GM19328 (cell line): ENCODE measurements around the gene SERTM1.

Source experiments
- ATAC-seq: cut with Tn5 transposase; IDR thresholded peaks from one replicate; pipeline ENCODE4 v1.9.1; 2021; ENCODE audit warnings: mild to moderate bottlenecking, moderate library complexity; ENCODE audit not compliant: unreplicated experiment

Gene SERTM1

DNA sequence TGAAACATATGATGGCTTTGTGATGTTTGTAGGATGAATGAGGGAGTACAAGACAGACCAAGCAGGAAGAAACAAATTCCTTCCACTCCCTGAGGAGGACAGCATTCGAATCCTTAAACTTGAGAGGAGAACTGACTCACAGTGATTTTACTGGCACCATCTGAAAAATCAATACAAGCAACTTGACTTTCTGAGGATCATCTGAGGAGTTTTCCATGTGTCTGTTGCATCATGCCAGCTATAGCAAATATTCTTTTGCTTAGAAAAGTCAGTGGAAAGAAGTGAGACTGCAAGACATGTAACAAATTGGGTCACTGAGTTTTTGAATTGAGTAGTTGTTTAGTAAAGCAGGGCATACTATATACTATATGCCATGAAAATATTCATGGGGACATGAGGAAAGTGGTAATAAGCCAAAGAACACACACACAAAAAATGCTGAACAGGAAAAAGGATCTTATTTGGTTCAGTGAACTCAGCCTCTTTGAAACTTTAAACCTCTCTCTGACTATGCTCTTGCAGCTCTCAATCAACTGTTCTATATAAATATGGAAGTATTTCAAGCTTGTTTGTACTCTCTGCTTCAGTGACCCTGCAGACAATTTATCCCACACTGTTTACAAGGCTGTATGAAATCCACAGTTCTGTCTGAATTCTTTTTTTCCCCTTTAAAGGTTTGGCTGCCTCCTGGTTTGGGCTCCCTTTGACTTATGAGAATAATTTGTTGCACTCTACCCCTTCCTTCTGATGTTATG lies 35.5 kb downstream of the SERTM1 start:
- ATAC-seq: no peak

DNA sequence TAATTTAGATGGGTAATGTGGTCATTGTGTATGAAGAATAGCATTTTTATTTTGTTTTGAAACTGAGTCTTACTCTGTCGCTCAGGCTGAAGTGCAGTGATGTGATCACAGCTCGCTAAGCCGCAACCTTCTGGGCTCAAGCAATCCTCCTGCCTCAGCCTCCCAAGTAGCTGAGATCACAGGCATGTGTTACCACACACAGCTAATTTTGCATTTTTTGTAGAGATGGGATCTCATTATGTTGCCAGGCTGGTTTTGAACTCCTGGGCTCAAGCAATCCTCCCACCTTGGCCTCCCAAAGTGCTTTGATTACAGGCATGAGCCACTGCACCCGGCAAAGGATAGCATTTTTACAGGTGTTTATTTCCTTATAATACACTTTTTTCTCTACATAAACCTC lies 36.6 kb downstream of the SERTM1 start:
- no peak for ATAC-seq

DNA sequence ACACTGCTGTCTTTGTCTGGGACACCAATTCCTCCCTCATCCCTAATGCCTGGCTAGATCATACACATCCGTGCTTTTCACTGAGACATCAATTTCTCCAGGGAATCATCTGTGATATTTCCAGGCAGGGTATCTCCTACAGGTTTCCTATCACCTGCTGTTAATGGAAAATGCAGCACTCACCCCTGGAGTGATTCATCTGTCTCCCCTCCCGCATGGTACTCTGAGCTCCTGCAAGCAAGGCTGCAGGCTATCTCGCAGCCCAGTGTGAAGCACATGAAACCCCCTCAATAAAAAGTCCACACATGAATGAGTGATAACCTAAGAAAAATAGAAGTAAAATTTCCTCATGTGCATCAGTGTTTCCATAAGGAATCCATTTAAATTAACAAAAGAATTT lies 38.5 kb downstream of the SERTM1 start:
- ATAC-seq: no peak

DNA sequence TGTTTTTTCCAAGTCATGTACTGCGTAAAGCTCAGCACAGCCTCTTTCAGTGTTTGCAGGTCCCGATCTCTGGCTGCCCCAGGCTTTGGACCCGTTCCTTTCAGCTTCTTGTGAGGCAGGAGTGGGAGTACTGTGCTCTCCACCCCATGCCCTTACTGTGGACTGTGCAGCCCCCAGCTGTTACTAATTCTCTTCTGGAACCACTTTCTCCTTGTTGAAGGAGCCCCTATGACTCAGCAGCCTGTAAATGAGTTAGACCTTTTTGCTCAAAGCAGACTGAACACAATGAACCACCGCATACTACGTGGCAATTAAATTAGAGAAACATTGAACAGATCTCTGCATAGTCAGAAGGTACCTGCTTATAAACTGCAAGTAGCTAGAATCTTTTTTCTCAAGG lies 39.0 kb downstream of the SERTM1 start:
- no peak for ATAC-seq

DNA sequence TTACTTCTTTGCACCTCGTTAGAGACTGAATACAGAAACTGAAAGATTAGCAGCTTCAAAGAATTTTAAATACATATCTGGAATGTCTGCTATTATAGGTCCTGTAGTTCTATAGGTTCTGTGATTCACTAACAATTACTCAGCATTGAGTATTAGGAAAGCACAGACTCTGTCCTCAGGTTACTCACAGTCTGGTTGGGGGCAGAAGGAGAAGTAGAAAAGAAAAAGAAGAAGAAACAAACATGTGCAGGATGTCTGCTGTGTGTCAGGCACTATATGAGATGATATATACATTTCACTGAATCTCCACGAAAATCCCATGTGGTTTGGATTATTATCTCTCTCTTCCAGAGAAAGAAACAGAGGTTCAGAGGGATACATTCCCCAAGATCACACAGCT lies 40.1 kb downstream of the SERTM1 start:
- no peak for ATAC-seq

DNA sequence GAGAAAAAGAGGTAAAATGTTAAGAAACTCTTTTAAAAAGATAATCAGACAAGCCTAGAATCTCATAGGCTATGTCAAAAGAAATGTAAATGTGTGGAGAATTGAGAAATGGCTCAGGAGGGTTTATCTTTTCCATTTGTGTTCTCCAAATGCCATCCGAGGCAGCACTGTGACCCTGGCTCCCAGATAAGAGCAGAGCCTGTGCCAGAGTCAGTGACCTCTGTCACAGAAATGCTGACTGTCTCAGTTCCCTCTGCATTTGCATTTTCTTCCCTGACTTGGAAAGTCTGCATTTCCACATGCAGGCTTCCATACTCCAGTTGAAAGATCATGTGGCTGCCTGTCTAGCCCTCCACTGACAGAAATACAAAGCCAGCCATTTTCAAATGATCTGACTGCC lies 42.0 kb downstream of the SERTM1 start:
- no peak for ATAC-seq

DNA sequence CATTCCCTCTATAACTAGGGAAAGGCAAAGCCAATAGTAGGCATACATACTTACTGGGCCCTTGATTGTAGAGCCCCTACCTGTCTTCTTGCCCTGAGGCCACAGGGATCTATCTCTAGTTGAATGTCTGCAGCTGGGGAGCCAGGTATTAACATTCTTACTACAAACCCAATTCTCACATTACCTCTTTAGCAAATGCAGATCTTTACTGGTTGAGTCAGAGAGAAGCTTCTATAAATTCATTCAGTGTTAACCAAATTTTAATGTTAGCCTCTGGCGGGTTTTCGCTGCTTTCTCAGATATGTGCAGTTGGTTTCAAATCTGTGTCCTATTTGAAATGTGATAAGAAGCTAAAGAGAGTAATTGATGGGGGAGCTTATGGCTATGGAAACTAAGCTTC lies 43.2 kb downstream of the SERTM1 start:
- no peak for ATAC-seq

DNA sequence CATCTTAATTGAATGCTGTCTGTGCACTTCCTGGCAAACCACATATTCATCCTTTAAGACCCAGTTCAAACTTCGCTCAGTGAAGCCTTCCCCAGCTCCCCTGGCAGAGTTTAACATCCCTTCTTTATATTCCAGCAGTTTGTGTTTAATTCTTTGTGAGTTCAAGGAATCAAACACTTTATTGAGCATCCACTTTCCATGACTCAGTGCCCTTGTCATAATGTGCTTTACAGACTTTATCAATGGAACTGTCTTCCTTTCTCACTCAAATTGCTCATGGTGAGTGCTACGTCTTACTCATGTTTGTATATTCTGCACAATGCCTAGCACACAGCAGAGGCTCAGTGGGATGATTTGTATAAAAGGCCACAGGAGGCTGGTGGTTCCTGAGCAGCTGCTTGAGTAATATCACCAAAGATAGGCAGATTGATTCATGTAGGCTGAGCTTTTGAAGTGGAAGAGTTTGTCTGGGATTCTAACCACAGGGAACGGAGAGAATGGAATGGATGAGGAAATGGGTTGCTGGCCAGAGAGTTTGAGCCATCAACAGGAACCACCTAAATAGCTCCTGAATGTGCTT lies 44.2 kb downstream of the SERTM1 start:
- ATAC-seq: no peak

DNA sequence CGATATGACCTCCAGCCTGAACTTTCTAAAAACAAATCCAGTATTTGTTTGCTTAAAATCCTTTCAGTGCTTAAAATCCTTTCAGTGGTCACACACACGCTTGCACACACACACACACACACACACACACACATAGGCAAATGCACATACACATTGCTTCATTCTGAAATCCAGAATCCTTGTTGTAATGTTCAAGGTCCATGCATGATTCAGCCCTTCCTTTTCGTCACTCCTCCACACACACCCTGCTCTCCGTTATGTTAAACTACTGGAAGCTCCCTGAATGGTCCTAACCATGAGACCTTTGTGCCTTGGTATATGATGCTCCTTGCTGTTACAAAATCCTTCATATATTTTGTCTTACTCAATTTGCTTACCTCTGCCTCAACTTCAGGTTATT lies 44.9 kb downstream of the SERTM1 start:
- no peak for ATAC-seq

DNA sequence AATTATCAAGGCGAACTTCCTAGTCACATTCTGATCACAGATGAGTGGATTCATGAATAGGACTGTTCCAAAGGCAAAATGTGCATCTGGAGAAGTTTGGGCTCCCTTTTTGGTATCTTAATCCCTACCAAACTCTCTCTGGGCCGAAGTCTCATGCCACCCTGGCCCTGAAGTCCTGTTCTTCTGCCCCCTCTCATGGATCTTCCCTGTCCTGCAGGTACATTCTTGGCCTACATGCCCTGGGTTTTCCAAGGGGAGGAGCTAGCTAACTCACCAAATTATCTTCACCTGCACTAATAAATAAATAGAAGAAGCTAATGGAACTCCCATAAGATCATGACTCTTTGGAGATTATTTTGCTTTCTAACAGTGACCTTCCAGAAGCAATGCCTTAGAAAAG lies 50.3 kb downstream of the SERTM1 start:
- no peak for ATAC-seq

DNA sequence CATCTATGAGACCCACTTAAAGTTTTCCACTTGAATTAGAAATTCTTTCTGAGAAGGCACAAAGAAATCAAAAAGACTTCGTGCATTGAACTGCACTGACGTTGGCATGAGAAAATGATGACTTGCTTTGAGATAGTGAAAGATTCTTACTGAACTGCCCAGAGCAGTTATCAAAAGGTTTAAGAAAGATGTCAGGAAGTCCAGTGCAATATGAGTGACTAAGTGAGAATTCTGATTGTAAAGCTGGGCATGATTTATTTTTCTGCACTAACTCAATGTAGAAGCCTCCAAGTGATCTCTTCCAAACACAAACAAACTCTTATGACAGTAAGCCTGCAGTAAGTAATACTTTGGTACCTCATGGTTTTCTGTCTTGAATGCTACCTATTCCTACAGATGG lies 52.1 kb downstream of the SERTM1 start:
- no peak for ATAC-seq

DNA sequence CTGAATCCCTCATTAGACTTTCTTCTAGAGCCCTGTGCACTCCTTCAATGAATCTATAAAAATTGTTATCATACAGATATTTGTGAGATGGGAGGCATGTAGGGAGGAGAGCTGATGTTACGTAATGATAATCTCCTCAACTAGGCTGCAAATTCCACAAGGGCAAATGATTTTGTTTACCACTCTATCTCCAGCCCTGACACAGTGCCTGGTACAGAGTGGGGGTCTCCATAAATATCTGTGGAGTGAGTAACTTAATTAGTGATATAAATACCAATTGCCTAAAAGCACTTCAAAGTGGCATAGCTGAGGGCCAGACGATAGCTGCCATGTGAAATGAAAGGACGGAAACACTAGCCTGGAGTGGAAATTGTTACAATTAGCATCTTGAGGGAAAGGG lies 54.2 kb downstream of the SERTM1 start:
- no peak for ATAC-seq

DNA sequence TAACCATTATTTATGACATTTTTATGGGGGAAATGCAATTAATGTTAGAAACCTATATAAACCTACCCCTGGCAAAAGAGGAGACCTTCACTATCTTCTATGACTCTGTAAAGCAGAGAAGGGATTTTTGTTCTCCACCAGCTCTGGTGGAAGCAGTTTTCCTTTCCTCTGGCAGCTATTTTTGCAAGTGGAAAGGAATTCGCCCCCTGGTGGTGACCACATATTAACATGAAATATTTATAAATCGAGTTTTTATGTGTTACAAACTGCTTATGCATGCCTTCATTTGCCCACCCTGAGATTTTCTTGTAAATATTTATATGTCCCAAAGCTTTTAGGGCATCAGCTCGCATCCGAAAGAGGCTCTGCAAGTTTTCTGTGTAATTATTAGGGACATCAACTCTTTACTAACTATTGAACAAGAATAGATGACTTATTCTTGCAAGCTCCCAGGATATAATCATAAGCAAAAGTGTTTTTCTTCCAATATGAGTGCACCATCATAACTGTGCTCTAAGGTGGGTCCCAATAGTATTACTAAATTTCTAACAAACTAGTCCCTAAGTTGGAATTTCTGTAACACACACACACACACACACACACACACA lies 62.4 kb downstream of the SERTM1 start:
- ATAC-seq: no peak

DNA sequence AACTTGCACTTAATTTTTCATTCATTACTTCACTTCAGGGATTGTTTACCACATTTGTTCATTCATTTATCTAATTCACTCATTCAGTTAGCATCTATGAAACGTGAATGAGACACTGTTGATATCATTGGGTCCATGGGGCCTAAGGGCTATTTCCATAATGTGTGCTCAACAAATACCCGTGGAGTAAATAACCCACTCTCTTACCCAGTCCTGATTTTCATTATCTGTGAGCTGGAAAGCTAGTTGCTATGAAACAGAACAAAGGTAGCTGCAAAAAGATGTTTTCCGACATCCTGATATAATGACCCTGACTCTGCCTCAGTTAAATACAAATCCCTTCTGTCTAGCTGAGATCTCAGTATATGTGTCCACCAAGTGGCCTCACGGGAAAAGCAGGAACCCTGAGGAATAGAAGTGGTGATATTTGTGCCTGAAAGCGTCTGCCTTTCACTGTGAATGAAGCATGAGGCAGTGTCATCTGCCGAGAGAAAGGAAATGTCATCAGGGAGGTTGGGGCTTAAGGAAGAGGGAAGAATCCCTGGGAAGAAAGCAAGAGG lies 63.8 kb downstream of the SERTM1 start:
- no peak for ATAC-seq

DNA sequence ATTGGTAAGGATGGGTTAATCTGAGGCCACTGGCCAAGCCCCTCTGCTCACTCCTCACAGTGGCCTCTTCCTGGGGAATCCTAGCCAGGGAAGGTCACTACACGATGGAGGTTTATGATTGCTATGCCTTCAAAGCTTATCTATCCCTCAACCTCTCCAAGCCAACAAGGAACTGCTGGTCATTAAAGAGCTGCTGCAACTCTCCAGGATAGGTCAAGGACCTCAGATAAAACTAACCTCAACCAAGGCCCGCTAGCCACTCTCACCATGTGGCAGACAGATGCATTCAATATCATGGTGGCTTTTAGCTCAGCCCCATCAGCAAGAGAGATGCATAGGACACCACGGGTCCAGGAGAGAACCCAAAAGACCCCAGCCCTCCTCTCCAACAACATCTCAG lies 71.6 kb downstream of the SERTM1 start:
- no peak for ATAC-seq

DNA sequence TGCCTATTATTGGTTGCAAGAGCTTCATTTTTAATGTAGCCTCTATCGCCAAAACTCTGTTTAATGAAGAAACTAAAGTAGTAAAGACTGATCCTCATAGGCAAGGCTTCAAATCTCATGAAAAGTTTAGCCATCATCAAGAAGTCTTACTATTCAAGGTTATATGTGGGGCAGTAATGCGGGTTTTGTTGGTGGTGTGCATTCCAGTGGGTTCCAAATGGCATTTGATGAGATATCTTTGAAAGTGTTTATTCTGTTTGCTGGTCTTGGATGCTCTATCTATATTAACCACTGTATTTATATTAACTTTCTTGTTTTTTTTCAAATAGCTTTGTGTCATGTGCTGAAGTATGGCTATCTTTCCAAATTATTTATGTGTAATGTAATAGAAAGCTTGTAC lies 72.2 kb downstream of the SERTM1 start:
- no peak for ATAC-seq
